Stimulated activated CD4-positive, alpha-beta T cell treated with anti-CD3 and anti-CD28 coated beads, TNF-alpha, amount 100 ng/mL, for 24 hours (primary cell): ENCODE measurements around the gene SPHK2.
A peak's percentile ranks its signal among the peaks of the same experiment; 100 is the strongest.
"Not testable (repeated sequence)": the region's sequence is repeated elsewhere in the genome, so short reads cannot be mapped to it uniquely, and the experiment has no call there.

Experiments used
- DNase-seq, 3 experiments: peaks; one replicate each; pipeline ENCODE4 v3.0.0-alpha.2; 2020; ENCODE audit warnings: low read depth in 3 of 3

Gene SPHK2

GRCh38 chr19:48624791-48625723 is 5.8 kb downstream of the SPHK2 start:
- DNase-seq = no peak

GRCh38 chr19:48625891-48626327 is 6.6 kb downstream of the SPHK2 start:
- DNase-seq = no peak

- DNase-seq = no peak
These were observed 8.0 kb downstream of the SPHK2 start for GRCh38 chr19:48627201-48627864.

- DNase-seq = no peak
These were observed 8.6 kb downstream of the SPHK2 start for GRCh38 chr19:48627865-48628314.

GRCh38 chr19:48628486-48629296 is 9.4 kb downstream of the SPHK2 start:
- no peak for DNase-seq

- no peak for DNase-seq
These were observed 9.9 kb downstream of the SPHK2 start for GRCh38 chr19:48629297-48629598.

- no peak for DNase-seq
These were observed 10.4 kb downstream of the SPHK2 start for GRCh38 chr19:48629599-48630295.

GRCh38 chr19:48630296-48631063 is 11.2 kb downstream of the SPHK2 start:
- no peak for DNase-seq

GRCh38 chr19:48631225-48631624 is 11.9 kb downstream of the SPHK2 start:
- DNase-seq = no peak

GRCh38 chr19:48632286-48632685 is 13.0 kb downstream of the SPHK2 start:
- DNase-seq = not testable (repeated sequence)

- no peak for DNase-seq
These were observed 13.4 kb downstream of the SPHK2 start for GRCh38 chr19:48632692-48633147.

GRCh38 chr19:48633148-48634035 is 14.1 kb downstream of the SPHK2 start:
- DNase-seq = no peak

GRCh38 chr19:48634036-48634342 is 14.7 kb downstream of the SPHK2 start:
- DNase-seq = no peak

GRCh38 chr19:48634424-48635262 is 15.3 kb downstream of the SPHK2 start:
- peak; percentile 84 to 96 (median 91) for DNase-seq

- DNase-seq = peak in 2 of 3 experiments; percentile 62 to 72
These were observed 16.1 kb downstream of the SPHK2 start for GRCh38 chr19:48635263-48635965.

GRCh38 chr19:48635966-48636858 is 16.9 kb downstream of the SPHK2 start:
- DNase-seq = no peak

GRCh38 chr19:48636859-48637448 is 17.6 kb downstream of the SPHK2 start, which contains the start of gene DBP:
DBP (minus strand) TSS chr19:48637379; CDS start chr19:48636994, 385 bp downstream.
- DNase-seq = no peak
